GM12872 (cell line): ENCODE results near the gene CASP8.

Source experiments
- TF ChIP-seq, protein P1 (sequence below): IDR thresholded peaks from 3 replicates; pipeline ENCODE4 v1.5.1; 2011; ENCODE audit warnings: low read depth, mild to moderate bottlenecking, low read length, moderate library complexity; ENCODE audit not compliant: insufficient read depth

The CASP8 gene

GRCh38 chr2:201228271-201228911 lies 31.9 kb upstream of the CASP8 start:
- TF ChIP-seq, protein P1, sequence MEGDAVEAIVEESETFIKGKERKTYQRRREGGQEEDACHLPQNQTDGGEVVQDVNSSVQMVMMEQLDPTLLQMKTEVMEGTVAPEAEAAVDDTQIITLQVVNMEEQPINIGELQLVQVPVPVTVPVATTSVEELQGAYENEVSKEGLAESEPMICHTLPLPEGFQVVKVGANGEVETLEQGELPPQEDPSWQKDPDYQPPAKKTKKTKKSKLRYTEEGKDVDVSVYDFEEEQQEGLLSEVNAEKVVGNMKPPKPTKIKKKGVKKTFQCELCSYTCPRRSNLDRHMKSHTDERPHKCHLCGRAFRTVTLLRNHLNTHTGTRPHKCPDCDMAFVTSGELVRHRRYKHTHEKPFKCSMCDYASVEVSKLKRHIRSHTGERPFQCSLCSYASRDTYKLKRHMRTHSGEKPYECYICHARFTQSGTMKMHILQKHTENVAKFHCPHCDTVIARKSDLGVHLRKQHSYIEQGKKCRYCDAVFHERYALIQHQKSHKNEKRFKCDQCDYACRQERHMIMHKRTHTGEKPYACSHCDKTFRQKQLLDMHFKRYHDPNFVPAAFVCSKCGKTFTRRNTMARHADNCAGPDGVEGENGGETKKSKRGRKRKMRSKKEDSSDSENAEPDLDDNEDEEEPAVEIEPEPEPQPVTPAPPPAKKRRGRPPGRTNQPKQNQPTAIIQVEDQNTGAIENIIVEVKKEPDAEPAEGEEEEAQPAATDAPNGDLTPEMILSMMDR, result no peak

DNA sequence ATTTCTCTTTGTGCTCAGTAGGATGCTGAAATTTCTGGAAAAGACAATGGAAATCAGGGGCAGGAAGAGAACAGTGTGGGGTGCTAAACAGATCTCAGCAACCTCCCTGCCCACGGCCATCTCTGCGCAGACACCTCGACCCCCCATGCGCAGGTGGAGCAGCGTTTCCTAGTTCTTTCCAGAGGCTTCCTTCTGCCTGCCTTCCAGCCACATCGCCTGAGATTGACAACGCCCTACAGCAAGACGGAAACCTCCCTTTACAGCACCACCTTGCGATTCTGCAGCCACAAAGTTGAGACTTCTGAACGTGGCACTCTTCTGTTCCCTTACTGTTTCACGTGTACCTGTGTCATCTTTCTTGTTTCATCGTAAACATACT lies 31.4 kb upstream of the CASP8 start:
- TF ChIP-seq, protein P1, result no peak

- TF ChIP-seq, protein P1, result peak; percentile 95
Measured at GRCh38 chr2:201231781-201232466, 28.4 kb upstream of the CASP8 start.

DNA sequence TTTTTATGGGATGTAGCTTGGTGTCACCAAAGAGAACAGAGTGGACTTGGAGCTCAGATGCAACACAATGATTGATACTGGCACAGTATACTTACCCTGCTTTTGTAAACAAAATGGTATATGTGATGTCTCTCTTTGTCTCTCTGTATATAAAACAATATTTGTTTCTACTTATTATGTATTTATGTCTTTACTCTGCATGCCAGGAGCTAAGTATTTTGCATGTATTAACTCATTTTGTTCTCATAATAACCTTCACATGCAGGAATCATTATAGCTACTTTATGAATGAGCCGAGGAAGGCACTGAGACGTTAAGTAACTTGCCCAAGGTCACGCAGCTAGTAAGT lies 27.9 kb upstream of the CASP8 start:
- TF ChIP-seq, protein P1, result no peak

DNA sequence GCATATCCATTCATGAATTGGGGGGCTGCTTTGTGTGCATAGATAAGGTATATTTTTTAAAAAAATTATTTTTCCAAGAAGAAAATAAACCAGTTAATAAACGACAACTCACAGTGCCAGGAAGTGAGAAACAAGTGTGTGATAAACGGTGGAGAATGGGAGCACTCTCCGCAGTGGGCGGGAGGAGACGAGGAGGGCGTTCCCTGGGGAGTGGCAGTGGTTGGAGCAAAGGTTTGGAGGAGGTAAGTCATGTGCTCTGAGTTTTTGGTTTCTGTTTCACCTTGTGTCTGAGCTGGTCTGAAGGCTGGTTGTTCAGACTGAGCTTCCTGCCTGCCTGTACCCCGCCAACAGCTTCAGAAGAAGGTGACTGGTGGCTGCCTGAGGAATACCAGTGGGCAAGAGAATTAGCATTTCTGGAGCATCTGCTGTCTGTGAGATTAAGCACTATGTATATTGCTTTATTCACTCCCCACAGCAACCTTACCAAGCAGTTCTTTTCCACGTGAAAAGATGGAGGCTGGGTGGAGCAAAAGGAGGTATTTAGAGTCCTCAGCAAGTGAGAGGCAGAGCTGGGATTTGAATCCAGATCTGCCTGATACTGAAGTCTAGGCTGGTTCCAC lies 27.0 kb upstream of the CASP8 start:
- TF ChIP-seq, protein P1, result 0 out of 3 replicates have a peak, but pooled peaks have one; percentile 1

GRCh38 chr2:201233812-201234662 lies 26.3 kb upstream of the CASP8 start:
- TF ChIP-seq, protein P1, result no peak

- TF ChIP-seq, protein P1, result no peak
Measured at GRCh38 chr2:201234663-201235135, 25.6 kb upstream of the CASP8 start.
